GM18868 (cell line): ENCODE data around the gene KCNJ10.
A peak's percentile ranks its signal among the peaks of the same experiment; 100 is the strongest.
"Not testable (repeated sequence)": the region's sequence is repeated elsewhere in the genome, so short reads cannot be mapped to it uniquely, and the experiment has no call there.

Experiments
- ATAC-seq: cut with Tn5 transposase; IDR thresholded peaks from one replicate; pipeline ENCODE4 v1.9.1; 2021; ENCODE audit warnings: mild to moderate bottlenecking, moderate library complexity; ENCODE audit not compliant: unreplicated experiment

KCNJ10 gene

DNA sequence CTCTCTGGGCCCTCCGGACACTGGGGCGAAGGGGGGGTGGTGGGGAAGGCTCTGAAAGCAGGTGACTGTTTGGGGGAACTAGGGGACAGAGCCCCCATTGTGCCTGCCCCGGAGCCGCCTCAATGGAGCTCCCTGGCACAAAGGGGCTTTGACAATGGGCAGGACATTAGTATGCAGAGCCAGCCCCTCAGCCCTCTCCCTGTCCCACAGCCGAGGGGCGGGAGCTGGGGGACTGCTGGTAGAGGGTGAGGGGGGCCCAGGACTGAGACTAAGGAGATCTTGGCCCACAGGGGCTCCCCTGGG is 7.8 kb downstream of the KCNJ10 start:
- ATAC-seq, result no peak

DNA sequence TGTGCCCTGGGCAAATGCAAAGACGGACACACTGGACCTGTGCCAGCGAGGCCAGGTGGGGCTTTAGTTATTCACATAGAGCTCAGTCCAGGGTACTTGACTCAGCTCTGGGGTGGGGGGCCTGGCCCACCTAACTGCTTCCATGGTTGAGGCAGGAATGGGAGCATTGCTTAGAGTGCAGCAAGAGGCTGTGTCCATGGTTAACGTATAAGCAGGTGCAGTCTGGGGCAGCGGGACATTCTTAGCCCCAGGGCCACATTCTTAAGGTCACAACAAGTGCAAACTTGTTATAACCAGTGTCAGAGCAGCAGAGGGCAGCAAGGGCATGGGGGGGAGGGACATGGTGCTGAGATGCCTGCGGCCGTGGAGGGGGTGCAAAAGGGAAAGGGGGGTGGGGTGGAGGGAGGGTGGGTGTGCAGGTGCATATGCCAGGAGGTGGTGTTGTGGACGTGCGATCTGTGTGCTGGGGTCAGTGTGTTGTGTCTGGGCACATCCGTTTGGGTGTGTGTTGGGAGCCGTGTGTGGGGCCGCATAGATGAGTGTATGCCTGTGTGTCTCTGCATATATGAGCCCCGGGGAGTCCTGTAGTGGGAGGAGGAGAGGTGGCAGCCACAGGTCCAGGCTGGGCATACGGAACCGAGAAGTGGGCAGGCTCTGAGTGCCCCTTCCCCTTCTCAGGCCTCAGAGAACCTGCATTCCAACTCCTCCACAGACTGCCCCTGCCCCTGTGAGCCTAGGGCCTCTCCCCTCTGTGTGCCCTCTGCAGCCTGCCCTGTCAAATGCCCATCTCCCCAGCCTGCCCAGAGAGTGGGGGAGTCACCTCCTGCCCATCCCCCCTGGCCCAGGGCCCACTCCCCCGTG is 8.4 kb downstream of the KCNJ10 start:
- ATAC-seq, result no peak

DNA sequence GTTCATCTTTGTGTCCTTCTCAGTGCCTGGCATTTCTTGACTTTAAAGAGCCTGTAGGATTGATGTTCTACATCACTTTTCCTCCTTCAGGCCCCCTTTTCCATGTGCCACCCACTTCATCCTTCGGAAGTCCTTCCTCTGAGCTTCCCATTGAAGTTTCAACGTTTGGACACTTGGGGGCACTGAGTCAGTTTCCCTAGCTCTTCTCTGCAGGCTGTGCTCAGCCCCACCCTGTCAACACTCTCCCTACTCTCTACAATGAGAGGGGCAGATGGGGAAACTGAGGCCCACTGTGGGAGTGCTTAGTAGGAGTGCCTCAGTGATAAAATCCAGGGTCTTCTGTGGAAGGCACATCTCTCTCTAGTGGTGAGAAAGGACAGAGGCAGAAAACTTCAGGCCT is 11.9 kb downstream of the KCNJ10 start:
- ATAC-seq, result no peak

DNA sequence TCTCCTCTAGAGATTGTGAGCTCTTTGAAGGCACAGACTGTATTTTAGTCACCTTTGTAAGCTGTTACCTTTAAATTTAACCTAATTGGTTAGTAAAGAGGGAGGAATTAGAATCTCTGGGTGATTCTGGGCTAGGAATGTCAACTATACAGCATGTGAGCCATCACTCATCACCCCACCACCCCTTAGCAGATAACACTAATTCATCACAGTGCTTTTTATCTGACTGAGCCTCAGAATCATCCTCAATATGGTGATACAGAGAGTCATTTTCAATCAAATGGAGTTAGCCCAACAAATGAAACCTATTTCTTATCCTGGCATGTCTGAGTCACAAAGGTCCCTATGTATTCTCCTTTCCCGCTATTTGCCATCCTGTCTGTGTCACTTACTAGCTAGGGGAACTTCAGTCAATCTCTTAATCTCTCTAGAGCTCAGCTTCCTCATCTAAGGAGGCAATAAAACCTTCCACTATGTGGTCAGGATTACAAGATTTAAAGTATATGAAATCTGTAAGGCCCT is 13.3 kb downstream of the KCNJ10 start:
- no peak for ATAC-seq

DNA sequence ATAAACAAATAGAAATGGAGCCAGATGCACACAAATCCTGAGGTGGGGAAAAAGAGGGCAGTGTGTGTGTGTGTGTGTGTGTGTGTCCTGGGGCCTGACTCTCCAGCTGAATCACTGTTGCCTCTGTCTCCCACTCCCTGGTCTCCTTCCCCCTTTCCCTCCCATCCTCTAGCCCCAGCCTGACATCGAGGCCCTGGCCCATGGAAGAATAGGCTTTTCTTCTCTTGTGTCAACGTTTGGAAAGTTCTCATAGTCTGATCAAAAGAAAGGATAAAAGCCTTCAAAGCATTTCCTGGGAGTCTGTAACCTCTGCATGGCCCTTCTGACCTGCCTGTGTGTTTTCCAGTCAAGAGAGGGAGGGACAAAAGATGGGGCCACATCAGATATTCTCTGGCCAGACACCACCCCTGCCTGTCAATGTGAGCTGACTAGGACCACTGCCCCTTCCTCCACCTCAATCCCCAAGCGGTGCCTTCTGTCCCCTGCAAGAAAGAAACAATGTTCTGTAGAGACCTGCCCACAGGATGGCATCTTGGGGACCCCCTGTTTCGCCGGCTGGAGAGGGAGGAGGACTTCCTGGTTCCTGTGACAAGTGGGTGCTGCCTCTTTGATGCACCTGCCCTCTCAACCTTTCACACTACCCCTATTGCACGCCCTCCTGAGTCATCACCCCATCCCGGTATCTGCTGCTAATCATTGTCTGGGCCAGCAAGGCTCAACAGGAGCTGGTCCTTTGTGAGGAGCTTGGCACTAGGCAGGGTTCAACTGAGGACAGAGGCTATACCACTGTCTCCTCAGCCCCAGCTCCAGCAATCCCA is 16.2 kb downstream of the KCNJ10 start:
- no peak for ATAC-seq

DNA sequence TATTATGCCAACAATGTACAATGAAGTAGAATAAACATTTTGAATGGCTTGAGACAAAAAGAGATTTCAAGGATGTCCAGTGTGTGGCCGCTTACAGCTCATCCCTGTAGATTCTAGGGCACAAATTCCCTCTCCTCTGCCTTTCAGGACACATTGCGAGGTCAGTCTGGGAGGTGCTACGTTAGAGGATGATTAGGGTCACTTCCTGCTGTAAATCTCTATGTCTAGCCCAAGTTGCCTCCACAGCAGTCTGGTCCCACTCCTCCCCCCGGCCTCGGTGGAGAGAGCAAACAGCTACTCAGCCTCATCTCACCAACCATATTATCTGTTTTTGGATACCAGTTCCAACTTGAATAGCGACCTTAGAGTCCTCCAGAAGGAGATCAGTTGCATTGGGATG is 17.0 kb downstream of the KCNJ10 start:
- ATAC-seq, result no peak

DNA sequence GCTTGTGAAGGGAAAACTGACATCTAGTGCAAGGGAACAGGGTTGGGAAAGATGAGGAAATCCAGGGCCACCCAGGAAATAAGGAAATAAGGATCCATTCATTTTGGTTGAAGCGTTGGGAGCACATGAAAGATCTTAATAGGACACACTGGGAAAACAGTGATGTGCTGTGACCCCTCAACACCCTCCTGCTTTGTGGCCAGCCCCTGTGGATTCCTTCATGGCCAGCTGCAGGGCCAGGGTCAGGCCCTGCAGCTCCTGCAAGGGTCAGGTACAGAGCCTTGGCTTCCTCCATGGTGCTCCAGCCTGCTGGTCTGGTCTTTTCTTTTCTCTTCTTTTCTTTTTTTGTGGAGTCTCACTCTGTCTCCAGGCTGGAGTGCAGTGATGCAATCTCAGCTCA is 19.3 kb downstream of the KCNJ10 start:
- ATAC-seq, result no peak

DNA sequence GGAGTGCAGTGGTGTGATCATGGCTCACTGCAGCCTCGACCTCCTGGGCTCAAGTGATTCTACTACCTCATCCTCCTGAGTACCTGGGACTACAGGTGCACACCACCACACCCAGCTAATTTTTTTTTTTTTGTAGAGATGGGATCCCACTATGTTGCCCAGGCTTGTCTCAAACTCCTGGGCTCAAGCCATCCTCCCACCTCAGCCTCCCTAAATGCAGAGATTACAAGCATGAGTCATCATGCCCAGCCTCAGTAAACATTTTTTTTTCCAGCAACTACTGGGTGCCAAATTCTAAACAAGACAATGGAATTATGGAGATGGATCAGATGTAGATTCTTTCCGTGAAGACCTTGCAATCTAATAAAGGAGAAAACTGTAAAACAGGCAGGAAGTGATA is 19.8 kb downstream of the KCNJ10 start:
- ATAC-seq, result not testable (repeated sequence)

DNA sequence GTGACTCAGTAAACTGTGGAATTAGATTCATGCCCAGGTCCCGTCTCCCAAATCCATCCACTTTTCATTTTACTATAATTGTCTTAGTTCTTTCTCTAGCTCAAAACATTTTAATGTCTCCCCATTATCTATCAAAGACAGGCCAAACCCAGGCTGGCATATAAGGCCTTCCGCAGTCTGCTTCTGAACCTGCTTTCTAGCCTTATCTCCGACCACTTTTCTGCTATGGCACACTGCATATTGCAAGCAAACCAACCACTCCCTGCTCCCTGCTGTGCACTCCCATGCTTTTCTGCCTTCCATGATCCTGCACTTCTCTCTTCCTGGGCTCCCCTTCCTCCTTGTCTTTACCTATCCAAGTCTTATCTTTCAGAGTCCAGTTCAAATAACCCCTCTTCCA is 20.9 kb downstream of the KCNJ10 start:
- no peak for ATAC-seq

DNA sequence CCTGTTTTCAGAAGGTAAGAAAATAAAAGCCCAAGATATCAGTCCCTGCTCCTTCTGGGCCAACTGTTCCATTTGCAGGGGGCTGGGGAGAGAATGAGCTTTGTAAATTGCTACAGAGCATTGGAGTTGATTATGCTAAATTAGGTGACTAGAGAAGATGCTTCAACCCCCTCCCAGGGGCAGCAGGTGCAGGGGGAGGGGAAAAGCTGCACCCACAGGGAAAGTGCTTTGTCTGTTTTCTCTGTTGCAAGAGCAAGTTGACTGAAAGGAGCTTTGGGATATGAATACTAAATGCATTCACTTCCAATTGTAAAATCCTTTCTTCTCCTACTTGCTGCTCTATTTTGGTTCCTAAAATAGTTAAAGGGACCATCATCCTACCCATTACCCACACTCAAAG is 21.6 kb downstream of the KCNJ10 start:
- ATAC-seq, result no peak

DNA sequence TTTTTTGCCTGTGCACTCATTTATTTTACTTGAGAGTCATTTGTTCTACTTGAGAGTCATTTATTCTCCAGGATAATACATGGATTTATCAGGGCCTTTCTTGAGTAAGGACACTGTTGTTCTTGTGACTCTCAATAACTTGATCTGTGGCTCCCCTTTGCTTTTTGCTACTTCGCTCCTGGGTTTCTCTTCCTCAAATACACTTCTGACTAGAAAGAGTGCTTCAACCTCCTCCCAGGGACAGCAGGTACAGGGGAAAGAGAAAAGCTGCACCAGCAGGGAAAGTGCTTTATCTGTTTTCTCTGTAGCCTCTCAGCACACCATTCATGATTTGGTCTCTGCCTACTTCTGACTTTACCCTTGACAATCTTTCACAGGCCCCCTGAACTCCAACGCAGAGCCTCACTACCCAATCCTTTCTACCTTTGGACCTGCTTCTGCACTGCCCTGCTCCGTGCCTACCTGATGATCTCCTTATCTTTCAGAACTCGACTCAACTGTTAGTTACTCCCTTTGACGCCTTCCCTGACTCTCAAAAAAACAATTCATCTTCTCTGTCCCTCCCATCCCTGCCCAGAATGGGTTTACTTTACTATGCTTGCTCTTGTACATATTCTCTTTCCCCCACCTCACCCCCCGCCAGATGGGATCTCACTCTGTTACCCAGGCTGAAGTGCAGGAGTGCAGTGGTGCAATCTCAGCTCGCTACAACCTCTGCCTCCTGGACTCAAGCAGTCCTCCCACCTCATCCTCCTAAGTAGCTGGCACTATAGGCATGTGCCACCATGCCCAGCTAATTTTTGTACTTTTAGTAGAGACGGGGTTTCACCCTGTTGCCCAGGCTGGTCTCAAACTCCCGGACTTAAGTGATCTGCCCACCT is 22.6 kb downstream of the KCNJ10 start:
- ATAC-seq, result peak; percentile 45

DNA sequence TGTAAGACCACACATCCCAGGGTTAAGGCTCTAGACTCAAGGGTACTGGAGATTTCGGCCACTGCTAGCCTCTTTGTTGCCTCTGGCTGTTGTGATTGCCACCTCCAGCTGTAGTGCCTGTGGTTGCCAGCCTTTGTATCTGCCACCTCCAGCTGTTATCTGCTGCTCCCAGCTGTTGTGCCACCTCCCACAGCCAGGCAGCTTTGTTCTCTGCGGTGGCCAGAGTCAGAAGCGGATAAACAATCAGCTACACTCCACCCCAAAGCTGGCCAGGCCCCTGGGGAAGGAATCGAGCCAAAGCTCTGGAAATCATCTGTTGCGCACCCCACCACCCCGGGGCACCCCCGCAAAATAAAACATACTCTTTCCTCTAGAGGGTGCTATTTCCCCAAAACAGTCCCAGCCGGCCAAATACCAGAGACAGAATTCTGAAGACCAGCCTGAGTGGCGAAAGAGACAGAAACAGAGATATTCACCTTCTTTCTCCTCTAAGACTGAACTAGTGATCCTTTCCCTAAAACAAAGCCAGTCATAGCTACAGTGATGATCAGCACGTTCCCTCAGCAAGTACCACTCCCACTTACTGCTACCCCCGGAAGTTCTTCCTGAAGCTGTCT is 23.4 kb downstream of the KCNJ10 start:
- ATAC-seq, result peak; percentile 80

DNA sequence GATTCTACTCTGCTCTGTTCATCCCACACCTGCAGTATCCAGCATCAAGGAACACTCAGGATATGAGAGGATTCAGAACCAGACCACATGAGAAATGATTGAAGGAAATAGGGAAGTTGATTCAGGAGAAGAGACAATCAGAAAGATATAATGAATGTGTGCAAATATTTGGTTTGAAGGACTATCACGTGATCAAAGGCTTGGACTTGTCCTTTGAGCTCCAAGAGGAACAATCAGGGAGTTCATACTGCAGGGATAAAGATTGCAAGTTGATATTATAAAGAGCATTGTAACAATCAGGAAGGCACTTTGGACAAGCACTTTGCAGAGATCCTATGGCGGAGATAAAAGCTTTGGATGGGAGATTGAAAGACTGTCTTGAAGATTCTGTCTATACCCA is 24.3 kb downstream of the KCNJ10 start:
- ATAC-seq, result no peak

DNA sequence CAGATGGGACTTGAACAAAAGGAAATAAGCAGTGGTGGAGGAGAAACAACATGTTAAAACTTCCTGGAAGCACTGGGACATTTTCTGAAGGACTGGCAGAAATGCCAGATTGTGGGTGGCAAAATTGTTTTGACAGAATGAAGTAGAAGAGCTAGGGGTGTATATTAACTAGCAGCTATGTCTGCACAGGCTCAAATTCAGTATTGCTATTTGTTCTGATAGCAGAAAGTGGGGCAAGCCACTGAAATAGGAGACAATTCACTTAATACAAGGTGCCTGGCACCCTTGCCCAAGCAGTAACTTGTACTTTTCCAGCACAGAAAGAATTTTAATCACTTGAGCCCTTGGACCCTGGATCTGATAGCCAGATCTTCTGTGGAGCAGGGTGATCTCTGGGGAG is 26.4 kb downstream of the KCNJ10 start:
- no peak for ATAC-seq

DNA sequence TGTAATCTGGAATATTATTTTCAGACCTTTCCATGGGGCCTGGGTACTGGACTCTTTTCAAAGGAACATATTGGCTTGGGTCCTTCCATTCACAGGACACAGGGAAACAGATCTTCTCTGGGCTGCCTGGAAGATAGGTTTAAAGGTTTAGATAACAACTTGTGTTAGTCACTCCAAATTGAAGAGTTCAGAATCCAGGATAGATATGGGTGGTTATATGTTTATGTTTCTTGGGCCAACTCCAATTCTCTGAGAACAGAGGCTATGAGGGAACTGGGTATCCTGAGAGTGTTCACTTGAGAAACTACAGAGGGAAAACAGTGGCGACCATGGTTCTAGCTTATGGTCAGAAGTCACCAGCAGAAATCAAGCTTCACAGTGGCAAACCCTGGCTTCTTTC is 29.5 kb downstream of the KCNJ10 start:
- no peak for ATAC-seq

DNA sequence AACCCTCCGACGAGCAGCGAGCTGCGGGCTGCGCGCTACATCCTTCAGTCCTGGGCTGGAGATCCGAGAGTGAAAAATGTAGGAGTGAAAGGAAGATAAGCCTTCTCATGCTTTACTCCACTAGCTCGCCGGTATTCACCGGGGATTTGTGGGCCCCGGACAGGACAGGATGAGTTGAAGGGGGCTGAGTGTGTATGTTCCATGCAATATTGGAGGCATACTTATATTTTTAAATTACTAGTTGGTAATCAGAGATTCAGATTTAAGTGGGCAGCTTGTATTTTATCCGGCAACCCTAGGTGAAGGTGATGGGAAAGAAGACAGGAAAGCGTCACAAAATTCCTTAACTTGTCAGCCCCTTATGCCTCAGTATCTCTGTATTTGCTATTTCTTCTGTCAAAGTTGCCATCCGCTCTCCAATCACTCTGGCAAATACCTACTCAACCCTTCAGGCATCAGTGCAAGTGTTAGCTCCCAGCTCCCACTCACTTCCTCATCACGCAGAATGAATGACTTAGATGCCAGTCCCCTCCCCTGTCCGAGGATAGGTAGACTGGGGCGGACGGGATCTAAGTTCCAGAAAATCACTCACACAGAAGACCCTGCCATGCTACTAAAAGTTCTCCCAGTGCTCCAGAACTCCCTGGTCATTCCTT is 37.7 kb downstream of the KCNJ10 start:
- no peak for ATAC-seq

DNA sequence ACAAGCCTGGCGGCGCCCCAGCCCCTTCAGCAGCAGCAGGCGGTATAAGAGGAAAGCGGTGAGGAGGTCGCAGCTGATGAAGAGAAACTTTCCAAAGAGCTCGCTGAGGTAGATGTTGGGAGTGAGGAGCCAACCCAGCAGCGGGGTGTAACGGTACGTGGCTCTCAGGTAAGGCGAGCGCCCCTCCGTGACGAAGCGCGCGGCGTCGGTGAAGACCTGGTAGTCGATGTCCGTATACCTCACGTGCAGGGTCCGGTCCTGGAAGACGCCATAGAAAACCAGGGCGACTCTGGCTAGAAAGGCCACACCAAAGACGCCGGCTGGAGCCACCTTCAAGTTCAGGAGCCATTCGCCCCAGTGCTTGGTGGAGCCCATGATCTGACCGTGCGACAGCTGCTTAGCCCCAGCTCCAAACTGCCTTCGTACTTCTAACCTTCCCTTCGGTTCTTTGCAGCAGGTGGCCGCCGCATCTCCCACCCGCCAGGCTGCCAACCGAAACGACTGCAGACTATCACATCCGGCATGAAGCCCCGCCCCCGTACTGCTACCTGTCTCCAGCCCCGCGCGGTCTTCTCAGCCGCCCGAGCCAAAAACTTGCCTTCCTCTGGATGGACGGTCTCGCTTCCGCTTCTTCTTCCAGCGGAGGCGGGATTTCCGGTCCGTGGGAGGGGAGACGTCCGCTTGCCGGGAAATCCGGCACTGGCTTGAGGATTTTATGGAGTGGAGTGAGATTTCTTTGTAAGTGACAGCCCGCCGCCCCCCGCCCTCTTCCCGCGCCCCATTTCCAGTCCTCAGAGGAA is 38.4 kb downstream of the KCNJ10 start, which contains the start of gene PIGM:
Gene PIGM (minus strand): TSS at position 626 of the 800 bp plus-strand sequence. CDS start 251 bp downstream, at position 375.
- ATAC-seq, result peak; percentile 96

DNA sequence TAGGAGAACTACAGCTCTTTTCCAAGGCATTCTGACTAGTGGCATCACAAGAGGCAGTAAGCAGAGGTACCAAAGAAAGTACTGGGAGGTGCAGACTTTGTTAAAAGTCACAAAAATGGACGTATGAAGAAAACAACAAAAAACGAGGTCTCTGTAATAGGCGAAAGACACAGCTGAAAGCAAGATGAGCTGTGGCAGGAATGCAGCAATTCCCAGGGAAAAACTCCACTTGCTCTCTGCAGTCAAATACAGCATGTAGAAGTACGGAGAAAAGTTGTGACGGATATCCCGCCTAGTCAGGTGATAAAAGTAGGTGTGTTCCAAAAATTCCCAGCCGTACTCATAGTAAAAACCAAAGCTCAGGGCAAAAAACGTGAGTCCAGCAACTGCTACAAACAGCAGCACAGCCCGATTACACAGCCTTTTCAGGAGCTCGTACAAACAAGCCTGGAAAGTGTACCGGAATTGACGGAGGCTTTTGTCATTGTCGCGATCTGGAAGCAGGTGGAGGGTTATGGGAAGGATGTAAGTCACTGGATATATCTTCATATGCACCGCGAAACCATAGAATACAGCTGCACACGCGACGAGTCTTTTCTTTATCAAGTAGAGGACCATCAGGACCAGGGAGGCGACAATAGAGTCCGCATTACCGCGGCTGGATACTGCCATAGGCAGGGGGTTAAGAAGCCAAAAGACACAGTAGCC is 39.1 kb downstream of the KCNJ10 start:
- ATAC-seq, result peak; percentile 5

DNA sequence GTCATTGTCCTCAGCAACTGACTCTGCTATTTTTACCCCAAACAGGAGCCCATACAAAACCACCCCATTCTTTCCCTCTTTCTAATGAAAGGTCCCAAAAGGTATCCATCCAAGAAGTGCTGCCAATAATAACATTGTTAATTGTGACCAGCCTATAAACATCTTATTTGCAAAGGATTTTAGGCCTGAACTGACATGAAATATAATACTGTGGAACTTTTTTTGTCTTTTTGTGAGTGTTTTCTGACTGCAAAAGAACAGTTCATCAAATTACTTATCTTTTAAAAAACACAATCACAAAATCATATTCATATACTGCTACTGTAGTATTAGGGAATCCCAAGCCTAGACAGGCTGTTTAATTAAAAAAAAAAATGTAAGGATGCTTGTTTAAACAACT is 41.5 kb downstream of the KCNJ10 start:
- ATAC-seq, result no peak
